GM18867 (cell line): ENCODE data around the gene PRDX2.

Experiments used
- ATAC-seq: cut with Tn5 transposase; IDR thresholded peaks from one replicate; pipeline ENCODE4 v1.9.1; 2021; ENCODE audit warnings: mild to moderate bottlenecking, moderate library complexity; ENCODE audit not compliant: unreplicated experiment

Gene PRDX2

DNA sequence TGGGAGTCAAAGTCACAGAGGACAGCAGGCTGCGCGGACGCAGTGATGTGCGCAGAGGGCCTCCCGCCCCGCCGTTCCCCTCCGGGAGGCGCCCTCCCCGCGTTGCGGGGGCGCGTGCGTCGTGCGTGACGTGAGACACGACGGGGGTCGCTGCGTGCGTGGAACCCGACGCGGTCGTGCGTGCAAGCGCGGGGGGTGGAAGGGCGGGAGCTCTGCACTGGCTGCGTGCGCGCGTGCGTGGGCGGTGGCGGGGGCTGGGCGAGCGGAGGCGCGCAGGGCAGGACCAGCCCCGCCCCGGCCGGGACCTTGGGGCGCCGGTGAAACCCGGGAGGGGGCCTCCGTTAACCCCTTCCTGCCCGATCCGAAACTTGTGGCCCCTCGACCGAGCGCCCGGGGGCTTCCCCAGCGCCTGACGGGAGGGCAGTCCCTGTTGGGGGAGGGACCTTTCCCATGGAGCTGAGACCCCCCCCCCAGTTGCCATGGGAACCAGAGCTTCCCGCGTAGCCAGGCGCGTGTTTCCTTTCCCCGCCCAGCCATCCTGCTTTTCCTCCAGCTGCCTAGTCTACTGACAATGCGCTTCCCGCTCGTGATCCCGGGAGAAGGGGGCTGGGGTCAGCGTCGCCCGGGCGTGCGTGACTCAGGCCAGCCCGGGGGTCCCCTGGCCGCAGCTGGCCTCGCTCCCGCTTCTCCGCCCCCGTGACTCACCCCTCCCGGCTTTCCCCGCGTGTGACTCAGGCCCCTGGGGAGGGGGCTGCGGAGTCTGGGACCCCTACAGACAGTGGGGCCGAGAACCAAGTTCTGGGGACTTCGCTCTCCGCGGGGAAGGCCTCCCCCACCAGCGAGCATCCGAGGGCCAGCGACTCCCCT, 18.9 kb downstream of the PRDX2 start:
- peak; percentile 44 for ATAC-seq

DNA sequence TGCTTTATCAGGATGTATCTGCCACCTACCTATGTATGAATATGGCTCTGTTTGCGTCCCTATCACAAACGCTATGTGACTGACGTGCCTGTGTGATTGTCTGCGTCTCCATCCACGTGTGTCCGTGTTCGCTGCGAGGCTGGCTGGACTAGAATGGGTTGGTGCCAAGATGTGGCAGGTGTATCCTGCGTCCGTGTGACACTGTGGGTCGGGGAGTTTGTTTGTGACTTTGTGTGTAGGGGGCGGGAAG, 19.5 kb downstream of the PRDX2 start:
- ATAC-seq, result no peak

DNA sequence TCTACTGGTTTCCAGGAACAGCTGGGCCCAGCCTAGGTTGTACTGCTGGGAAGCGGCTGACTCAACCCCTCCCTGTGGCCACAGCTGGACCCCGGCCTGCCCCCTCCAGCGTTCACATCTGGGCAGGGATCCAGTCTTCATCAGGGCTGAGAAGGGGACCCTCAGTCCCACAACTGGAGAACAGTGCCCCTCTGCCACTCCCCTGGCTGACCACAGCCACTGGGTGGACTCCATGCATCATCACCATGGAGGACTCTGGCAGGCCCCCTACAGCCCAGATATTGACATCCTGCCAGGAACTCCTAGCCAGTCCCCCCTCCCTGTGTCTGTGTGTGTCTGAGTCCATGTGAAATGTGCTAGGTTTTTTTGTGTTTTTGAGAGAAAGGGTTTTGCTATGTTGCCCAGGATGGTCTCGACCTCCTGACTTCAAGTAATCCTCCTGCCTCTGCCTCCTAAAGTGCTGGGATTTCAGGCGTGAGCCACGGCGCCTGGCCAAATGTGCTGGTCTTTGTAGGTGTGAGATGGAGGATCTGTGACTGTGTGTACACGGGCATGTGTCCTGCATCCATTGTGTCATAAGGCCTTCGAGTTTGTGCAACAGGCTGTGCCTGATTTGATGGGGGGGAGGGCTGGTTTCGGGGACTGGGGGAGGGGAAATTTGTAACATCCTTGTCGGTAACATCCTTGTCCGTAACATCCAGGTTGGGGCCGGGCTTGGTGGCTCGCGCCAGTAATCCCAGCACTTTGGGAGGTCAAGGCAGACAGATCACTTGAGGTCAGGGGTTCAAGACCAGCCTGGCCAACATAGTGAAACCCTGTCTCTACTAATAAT, 22.2 kb downstream of the PRDX2 start:
- no peak for ATAC-seq

DNA sequence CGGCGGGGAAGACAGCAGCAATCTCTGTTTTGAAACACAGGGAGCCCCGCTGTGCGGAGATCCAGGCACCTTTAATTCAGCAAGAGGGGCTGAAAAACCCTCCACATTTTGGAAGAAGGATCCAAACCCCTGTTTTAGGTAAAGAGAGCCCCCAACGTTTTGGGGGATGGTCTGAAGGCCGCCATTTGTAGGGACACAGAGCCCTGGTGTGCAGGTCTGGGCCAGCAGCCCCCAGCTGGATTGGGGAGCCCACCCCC, 22.8 kb downstream of the PRDX2 start:
- no peak for ATAC-seq

DNA sequence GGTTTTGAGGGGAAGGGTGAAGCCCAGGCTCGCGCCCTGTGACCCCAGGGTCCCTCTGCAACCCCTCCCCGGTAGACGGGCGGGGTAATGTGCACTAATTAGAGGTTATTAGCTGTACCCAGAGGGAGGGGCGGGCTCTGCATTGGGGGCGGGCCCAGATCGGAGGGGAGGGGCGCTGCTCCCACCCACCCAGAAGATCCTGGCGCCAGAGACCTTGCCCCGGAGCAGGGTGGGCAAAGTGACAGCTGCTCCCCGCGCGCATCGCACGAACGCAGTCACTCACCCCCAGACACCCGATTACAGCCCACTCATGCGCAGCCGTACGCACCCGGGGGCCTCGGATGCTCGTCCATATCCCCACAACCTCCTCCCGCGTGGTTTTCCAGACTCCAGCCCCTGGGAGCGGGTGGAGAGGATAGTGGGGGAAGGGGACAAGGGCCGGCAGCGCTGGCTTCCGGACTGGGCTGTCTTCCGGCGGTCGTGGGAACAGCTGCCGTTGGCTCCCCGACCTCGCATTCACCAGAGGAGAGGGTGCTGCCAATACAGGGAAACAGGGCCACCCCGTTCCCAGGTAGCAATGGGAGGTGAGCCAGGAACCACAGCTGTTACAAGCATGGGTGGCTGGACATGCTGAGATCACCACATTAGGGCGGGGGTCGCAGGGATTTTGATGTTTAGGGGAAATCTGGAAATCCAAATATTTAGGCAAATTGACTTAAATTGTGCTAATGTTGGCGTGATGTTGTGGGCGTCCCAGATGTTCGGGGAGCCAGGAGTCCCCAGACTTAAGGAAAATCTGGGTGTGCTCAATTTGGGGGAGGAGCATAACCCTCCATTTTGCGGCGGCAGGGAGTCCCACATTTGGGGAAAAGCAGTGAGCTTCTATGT, 23.3 kb downstream of the PRDX2 start:
- no peak for ATAC-seq

DNA sequence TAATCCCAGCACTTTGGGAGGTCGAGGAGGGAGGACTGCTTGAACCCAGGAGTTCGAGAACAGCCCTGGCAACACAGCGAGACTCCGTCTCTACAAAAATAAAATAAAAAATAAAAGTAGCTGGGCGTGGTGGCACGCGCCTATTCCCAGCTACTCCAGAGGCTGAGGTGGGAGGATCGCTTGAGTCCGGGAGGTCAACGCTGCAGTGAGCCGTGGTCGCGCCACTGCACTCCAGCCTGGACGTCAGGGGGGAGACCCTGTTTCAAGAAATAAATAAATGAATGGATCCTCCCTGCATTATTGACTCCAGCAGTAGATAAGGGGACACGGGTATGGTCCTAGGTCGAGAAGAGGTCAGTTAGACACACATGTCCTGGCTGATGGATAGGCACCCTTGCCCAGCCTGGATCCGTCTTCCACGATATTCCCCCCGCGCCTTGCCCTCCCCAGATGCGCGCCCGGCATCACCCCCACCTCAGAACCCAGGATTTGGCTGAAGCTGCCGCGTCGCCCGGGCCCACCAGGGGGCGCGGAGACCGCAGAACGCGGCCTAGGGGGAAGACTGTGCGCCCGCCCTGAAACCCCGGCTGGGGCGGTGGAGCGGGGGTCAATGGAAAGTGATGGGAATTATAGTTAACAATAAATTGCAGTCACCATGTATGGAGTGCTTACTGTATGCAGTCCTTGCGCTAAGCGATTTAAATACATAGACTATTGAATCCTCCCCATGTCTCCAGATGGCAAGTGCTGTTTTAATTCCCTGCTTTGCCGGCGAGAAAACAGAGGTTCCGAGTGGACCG, 24.2 kb downstream of the PRDX2 start:
- no peak for ATAC-seq

DNA sequence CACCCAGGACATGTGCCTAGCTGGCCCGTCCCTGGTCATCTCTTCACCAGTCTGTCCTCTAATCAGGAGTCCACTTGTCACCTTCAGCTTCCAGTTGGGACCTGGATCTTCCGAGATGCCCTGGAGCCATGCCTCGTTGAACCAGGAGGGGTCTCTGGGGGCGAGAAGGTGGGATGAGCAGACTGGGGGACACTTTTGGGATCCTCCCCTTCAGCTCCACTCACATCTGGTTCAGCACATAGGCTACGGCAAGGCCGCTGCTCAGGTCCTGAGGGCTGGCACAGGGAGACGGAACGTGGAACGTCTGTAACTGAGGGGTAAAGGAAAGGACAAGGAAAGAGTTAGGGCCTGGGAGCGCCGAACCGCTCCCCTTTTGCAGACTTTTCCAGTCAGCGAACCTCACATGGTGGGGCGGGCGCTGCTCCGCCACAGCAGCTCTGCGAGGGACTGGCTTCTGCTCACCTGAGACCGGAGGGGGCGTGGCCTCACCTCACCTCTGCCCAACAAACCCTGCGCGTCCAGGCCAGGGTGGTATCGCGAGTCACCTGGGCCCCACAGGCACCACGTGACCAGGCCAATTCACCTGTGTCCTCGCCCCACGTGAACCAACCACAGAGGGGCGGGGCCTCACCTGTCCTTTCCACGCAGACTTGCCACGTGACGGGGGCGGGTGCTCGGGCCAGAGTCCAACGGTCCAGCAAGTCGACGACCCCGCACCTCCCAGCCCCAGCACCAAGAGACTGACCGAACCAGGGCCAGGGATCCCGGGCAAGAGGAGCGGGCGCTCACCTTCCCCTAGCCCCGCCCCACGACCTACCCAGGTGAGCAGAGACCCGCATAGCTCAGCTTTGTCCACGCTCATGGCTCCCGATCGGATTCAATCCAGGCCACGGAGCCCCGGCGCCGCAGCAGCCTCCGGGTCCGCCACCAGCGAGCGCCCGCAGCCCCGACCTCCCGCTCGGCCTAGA, 26.7 kb downstream of the PRDX2 start, which contains the start of gene HOOK2:
TSS of gene HOOK2 (minus strand) at position 965 of the 968 bp plus-strand sequence. CDS start at position 862, 103 bp downstream.
- peak; percentile 5 for ATAC-seq

DNA sequence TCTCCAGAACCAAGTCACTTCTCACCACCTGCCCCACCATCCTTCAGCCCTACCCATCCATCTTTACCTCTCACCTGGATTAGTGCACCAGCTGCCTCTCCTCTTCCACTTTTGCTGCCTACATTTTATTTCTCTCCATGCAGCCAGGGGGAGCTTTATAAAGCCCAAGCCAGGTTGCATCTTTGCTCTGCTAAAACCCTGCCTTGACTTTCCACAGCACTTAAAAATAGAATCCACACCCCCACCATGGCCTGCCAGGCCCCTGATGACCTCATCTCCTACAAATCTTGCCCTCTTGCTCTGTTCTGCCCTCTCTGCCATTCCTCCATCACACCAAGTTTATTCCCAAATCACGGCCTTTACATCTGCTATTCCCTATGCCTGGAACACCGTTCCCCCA, 28.0 kb downstream of the PRDX2 start:
- ATAC-seq, result no peak

DNA sequence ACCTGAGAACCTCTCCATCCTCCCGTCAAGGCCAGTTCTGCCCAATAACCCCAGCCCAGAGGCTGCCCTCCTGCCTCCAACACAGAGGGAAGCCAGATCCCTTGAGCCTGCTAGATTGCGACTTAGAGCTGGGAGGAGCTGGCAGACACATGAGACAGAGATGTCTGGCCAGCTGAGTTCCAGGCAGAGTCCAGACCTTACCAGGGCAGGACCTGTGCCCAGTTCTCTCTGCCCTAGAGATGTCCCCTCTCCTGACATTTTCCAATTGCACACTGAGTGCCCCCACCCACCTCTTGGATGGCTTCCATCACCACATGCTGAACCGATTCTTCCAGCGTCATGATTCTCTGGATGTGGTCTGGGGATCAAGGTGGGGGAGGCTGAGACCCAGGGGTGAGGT, 29.3 kb downstream of the PRDX2 start:
- ATAC-seq, result no peak

DNA sequence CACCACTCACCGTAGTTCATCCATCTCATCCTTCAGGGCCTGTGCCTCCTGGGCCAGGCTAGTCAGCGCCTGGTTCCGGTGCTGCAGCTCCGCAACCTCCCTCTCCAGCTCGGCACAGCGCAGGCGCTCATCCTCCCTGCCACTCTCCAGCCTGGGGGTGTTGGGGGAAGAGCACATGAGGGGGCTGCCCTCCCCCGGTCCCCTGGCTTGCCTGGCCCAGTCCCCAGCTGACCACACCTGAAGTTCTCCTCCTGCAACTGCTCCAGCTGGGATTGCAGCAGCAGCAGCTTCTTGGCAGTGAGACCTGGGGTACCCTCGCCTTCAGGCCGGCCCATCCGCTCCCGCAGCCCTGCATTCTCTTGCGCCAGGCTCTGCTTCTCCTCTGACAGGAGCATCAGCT, 30.7 kb downstream of the PRDX2 start:
- no peak for ATAC-seq

DNA sequence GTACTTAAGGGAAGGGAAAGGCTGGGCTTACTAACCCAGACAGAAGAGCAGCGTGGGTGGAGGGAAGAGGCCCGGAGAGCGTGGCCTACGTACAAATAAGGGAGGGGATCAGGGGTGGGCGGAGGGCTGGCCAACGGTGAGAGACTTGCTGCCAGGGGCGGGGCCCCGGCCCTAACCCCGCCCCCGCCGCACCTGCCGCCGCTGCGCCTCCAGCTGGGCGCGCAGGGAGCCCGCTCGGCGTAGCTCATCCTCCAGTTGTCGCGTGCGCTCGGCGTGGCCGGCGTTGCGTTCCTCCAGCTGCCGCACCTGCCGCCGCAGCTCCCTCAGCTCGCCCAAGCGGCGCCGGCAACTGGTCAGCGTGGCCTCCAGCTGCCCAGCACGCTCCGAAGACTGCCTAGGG, 31.9 kb downstream of the PRDX2 start:
- ATAC-seq, result no peak

DNA sequence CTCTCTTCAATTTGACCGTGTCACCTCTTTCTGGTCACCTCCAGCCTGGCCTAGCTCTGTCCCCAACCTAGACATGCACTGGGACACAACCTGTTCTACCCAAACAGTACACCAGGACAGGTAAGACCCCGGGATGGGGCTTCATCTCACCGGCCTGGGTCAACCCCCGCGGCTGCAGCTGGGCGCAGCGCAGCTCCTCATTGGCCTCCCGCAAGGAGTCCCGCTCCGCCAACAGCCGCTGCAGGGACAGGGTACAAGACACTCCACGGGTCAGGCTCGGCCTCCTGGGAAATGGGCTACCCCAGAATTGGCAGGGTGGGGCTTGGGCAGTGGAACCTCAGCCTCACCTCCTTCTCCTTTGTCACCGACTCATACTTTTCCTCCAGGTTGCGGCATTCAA, 33.9 kb downstream of the PRDX2 start:
- no peak for ATAC-seq

DNA sequence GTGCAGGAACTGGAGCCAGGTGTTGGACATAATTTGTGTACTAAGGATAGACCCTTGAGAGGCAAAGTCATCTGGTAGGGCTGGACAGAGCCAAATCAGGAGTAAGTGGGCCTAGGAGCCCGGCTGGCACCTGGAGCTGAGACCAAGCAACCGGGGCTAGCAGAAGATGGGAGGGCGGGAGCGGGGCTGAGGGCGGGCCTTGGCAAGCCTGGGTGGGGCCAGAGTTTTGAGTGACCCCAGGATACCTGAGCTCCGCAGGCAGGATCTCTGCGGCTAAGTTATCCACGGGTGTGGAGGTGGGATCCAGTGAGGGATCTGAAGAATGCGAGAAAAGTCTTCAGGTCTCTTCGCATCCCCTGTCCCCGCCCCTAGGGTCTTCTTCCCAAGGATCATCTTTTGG, 34.5 kb downstream of the PRDX2 start:
- no peak for ATAC-seq

DNA sequence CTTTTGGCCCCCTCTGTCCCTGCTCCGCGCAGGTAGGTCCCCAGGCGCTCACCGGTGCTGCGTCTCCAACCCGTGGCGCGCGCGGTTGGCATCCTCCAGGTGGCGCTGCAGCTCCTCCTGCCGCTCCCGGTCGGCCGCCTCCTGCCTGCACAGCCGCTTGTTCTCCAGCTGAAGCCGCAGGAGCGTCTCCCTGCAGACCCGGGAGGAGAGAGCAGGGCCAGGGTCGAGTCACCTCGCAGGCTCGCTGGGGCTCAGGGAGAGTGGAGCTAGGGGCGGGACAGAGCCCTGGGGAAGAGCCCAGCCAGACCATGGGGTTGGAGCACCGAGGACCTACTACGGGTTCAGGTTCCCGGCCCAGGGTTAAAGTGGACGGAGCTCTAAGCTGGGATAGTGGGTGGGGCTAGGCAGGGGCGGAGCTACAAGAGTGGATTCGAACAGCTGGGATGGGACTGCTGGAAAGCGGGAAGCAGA, 35.5 kb downstream of the PRDX2 start:
- no peak for ATAC-seq

DNA sequence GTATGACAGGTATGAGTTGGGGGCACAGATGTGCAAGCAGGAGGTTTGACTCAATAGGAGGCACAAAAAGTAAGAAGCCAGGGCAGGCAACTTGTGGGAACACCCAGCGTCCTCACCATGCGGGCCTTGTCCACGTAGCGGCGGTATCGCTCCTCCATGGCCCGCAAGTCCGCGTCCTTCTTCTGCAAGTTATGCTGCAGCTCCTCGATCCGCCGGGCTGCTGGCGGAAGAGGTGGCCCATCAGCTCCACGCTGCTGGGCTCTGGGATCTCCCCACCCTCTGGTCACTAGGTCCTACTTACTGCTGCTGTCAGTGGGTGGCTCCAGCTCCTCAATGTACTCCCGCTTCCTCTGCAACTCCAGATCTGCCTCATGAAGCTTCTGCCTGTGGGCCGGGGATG, 36.9 kb downstream of the PRDX2 start:
- no peak for ATAC-seq

DNA sequence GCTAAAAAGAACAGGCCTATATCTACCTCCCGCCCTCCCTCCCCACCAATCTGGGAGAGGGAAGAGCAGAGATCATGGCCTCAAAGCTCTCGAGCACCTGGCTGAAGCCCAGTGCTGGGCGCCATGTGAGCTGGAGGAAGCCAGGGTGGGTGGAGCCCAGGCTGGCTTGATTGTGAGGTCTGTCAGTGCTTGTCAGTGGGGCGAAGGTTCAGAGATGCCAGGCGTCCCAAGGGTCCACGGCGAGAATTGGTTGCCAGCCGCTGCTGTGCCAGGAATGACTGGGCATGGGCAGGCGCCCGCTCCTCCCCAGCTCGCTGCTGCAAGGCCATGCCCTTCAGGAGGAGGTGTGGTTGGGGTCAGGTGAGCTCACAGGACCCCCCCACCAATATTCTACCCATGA, 38.5 kb downstream of the PRDX2 start:
- ATAC-seq, result no peak

DNA sequence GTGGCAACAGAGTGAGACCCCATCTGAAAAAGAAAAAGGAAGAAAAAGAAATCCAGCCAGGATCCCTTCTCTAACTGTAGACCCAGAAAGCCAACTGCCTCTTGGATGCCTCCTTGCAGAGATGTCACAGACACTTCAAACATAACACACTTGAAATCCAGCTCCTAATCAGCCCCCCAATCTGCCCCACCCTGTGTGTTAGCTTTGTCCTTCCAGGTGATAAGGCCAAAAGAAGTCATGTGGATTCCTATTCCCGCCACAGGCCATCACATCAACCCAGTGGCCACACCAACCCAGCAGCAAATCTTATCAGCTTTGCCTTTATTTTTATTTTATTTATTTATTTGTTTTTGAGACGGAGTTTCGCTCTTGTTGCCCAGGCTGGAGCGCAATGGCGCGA, 41.9 kb downstream of the PRDX2 start:
- no peak for ATAC-seq

DNA sequence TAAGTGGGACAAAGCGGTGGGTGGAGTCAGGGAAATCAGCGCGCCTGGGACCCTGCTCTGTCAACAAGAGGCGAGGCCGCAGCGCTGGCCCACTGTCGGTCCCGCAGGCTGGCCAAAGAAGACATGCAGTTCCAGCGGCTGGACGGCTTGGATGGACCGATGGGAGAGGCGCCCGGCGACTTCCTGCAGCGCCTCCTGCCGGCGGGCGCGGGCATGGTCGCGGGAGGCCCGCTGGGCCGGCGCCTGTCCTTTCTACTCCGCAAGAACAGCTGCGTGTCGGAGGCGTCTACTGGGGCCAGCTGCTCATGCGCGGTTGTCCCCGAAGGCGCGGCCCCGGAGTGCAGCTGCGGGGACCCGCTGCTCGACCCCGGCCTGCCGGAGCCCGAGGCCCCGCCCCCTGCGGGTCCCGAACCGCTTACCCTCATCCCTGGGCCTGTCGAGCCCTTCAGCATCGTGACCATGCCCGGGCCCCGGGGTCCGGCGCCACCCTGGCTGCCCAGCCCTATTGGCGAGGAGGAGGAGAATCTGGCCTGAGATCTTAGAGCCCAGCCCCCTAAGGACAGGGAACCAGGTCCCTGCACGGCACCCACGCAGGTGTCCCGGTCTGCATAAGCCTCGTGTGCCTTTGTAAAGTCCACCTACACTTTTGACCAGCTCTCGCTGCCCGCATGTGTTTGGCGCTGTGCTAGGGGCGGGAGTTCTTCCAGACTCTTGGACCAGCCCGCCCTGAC, 43.9 kb downstream of the PRDX2 start:
- no peak for ATAC-seq
